HCT116 (cell line): ENCODE data around the gene OR8J3.

ENCODE experiments used
- CBX3 ChIP-seq: IDR thresholded peaks from 2 replicates; pipeline ENCODE4 v1.6.1; 2012; ENCODE audit warnings: low read depth
- EGR1 ChIP-seq: IDR thresholded peaks from 2 replicates; pipeline ENCODE4 v1.6.1; 2012; ENCODE audit warnings: low read depth
- EZH2 ChIP-seq: fragments of 200-600 bp; sonication (generic); IDR thresholded peaks from 2 replicates; pipeline ENCODE4 v1.6.1; 2017; ENCODE audit warnings: antibody characterized with exemption, mixed run types
- POLR2A ChIP-seq: IDR thresholded peaks from 2 replicates; pipeline ENCODE4 v1.7.0; 2011; ENCODE audit warnings: borderline replicate concordance; ENCODE audit not compliant: insufficient read depth, insufficient read length; ENCODE audit errors: extremely low read depth
- RAD21 ChIP-seq: IDR thresholded peaks from 2 replicates; pipeline ENCODE4 v1.6.1; 2012; ENCODE audit warnings: low read depth, mild to moderate bottlenecking
- ZFX ChIP-seq: fragments of 450-650 bp; IDR thresholded peaks from 2 replicates; pipeline ENCODE4 v1.6.1; 2017
- TF ChIP-seq, protein P1 (sequence below): IDR thresholded peaks from 2 replicates; pipeline ENCODE4 v1.6.1; 2012
- TF ChIP-seq, protein P2 (sequence below), 3 experiments: fragments of 200-600 bp in 1 of 3; sonication (generic) in 1 of 3; IDR thresholded peaks in 2 of 3; conservative IDR thresholded peaks in 1 of 3; 2 replicates each; pipeline ENCODE4 v1.5.1; 2012 to 2017; ENCODE audit warnings: low read depth in 2 of 3, low read length in 2 of 3, antibody characterized with exemption in 1 of 3, borderline replicate concordance in 1 of 3, control low read depth in 1 of 3, mild to moderate bottlenecking in 1 of 3, mixed read lengths in 1 of 3, mixed run types in 1 of 3, moderate library complexity in 1 of 3; ENCODE audit not compliant: insufficient read depth in 1 of 3

DNA sequence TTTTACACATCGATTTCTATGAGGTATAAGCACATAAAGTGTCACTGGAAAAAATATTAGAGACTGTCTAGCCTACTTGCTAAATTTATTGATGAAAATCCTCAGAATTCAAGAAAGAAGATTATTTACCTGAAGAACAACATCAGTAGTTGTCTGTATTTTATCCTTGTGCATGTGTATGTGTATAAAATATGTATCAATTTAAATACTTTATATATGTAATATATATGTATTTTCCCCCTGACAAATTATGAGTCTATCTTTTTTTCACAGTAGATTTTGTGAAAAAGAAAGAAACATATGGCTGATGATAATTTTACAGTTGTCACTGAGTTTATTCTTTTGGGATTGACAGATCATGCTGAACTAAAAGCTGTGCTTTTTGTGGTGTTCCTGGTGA lies 36.3 kb upstream of the OR8J3 start, which contains the start of gene OR5J2:
- TF ChIP-seq EZH2 (no peak), ZFX (no peak), EGR1 (no peak), CBX3 (no peak), POLR2A (no peak), RAD21 (no peak)
- TF ChIP-seq, protein P1, sequence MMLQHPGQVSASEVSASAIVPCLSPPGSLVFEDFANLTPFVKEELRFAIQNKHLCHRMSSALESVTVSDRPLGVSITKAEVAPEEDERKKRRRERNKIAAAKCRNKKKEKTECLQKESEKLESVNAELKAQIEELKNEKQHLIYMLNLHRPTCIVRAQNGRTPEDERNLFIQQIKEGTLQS = no peak
- TF ChIP-seq, protein P2, sequence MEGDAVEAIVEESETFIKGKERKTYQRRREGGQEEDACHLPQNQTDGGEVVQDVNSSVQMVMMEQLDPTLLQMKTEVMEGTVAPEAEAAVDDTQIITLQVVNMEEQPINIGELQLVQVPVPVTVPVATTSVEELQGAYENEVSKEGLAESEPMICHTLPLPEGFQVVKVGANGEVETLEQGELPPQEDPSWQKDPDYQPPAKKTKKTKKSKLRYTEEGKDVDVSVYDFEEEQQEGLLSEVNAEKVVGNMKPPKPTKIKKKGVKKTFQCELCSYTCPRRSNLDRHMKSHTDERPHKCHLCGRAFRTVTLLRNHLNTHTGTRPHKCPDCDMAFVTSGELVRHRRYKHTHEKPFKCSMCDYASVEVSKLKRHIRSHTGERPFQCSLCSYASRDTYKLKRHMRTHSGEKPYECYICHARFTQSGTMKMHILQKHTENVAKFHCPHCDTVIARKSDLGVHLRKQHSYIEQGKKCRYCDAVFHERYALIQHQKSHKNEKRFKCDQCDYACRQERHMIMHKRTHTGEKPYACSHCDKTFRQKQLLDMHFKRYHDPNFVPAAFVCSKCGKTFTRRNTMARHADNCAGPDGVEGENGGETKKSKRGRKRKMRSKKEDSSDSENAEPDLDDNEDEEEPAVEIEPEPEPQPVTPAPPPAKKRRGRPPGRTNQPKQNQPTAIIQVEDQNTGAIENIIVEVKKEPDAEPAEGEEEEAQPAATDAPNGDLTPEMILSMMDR (IDR thresholded peaks at IDR 0.05 in 2 of 3, conservative IDR thresholded peaks at IDR 0.05 in 1 of 3; ENCODE audit: borderline replicate concordance in 1 of 3, insufficient read depth in 1 of 3, low read depth in 2 of 3, low read length in 2 of 3) = no peak
